Measurements from ENCODE around the gene PEDS1. TPM values are rescaled to one million over a fixed set of nuclear protein-coding genes. Genes with fewer than 3 reads are reported as not detected.
A peak's percentile ranks its signal among the peaks of the same experiment; 100 is the strongest.
"Not testable (repeated sequence)": the region's sequence is repeated elsewhere in the genome, so short reads cannot be mapped to it uniquely, and the experiment has no call there.

The PEDS1 gene
- total RNA-seq, 1 donor from 2014 or later = 28.6 TPM

DNA sequence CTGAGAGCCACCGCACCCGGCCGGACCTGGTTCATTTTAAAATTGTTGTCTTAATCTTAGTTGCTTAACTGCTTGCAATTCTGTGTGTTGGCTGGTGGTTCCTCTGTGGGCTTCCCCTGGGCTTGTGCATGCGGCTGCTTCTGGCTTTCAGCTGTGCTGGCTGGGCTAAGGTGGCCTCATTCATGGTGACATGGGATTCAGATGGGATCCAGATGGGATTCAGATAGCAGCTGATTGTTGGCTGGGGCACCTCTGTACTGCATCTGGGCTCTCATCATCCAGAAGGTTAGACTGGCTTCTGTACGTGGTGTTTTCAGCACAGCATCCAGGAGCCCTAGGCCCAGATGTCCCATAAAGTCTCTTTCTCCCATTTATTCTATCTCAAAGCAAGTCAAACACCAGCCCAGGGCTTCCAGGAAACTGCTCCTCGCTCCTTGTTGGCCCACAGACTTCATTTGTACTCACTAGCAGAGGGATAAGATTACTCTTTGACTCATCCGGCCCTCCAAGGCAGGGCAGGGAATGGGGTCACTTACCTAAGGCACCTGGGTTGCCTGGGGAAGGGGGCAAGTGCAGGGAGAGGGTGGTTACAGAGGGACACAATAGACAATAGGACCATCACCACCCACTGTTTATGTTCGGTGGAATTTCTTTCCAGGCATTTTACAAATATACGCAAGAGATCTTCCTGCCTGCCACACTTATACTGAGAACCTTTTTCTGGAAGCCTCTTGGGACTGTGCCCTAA, 10.2 kb upstream of the PEDS1 start:
- DNase-seq (ENCODE audit: low spot score) = no peak

DNA sequence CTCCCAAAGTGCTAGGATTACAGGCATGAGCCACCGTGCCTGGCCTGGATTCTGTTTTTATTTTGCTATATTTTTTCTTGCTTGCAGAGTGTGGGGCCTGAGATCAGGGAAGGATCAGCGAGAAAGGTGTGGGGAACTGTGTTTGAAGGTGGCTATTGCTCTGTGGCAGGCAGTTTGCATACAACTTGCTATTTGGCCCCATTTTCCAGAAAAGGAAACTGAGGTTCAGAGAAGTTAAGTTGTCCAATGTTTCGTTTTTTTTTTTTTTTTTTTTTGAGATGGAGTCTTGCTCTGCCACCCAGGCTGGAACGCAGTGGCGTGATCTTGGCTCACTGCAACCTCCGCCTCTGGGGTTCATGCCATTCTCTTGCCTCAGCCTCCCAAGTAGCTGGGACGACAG, 8.0 kb upstream of the PEDS1 start:
- not testable (repeated sequence) for DNase-seq (ENCODE audit: low spot score)

DNA sequence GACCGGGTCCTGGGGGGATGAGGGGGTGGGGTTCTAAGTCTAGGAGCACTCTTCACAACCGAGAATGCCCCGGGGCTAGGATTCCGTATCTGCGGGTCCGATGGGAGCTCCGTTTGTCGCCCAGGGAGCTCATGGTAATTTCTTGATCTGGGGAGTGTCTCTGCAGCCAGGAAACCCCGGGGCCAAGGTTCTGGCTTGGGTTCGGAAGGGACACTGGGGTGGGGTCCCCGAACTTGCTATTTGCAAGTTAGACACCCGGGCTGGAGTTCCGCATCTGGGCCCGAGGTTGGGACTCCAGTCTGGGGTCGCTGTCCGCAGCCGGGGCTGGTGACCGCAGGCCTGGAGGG, 397 bp downstream of the PEDS1 start:
- DNase-seq (ENCODE audit: low spot score) = no peak

DNA sequence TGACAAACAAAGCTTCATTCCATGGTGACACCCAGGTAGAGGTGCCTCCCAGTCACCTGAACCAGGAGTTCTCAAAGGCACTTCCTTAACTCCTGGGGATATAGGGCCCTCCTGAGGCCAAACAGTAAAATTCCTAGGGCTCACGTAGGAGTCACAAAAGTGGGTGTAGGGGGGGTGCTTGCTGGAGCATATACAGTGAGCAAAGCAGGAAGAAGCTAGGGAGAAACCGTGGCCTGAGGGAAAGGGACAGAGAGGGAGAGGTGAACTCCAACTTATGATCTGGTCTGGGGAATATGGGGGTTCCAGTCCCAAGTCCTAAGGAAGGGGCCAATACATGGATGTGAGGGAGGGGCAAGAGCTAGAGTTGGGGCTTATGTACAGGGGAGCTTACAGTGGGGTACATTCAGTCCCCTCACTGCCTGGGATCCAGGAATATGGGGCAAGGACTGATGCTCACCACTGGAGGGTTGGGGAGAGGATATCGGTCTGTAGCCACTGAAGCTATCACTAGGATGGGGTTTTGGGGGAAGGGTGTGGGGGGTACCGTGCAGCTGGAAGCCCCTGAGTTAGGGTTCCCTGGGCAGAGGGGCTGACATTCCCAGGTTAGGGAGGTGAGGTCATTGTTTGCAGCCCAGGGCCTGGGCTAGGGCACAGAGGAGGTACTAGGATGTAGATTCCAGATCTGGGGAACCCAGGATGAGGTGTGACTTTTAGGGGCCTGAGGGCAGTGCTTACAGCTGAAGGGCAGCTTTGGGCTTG, 950 bp downstream of the PEDS1 start:
- no peak for DNase-seq (ENCODE audit: low spot score)

DNA sequence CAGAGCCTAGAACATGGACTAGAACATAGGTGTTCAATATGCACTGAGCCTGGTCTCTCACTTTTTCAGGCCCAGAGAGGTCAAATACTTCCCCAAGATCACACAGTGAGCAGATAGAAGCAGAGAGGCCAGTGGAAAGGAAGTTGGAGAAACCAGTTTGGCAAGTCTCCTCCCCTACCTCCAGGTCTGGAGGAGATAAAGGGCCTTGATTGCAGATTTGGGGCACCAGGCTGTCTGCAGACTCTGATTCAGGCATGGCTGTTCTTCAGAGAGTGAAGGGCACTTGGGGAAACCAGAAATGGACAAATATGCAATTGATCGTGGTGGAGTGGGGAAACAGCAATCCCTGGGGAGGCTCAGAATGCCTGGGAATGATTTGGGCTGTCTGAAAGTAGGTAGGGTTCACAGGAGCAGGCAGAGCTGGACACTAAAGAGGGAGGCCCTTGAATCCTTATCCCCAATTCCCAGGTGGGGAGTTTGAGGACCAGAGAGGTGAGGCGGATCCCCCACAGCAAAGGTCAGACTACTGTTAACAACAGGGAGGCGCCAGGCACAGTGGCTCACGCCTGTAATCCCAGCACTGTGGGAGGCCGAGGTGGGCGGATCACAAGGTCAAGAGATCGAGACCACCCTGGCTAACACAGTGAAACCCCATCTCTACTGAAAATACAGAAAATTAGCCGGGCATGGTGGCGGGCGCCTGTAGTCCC, 2.3 kb downstream of the PEDS1 start:
- peak; percentile 54 for DNase-seq (ENCODE audit: low spot score)

DNA sequence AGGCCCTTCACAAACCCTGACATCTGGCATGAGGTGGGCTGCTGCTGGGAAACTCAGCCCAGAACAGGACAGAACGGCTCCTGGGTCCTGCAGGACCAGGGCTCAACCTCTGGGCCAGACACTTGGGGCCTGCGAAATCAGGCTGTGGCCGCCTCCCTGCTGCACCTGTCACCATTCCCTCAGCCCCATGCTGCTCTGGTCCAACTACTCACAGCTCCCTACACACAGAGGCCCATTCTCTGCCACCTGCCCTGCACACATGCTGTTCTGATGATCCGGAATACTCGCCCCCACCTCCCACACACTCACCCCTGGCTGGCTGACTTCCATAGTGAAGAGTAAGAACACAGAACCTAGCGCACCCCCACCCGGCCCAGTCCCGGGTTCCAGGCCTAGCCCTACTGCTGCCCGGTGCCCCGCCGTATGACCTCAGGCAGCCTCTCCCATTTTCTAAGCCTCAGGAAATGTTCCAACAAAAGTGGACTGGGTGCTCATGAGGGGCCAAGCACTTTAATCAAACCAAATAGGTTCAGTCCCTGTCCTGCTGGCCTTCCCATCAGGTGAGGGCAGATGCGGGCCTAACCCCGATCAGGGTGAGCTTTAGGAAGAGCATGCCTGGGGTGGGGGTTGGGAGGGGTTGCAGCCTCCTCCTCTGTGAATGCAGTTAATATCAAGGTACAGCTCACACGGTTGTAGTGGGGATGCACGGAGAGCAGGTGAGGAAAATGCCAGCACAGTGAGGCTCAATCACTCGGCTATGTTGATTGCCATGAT, 3.9 kb downstream of the PEDS1 start:
- DNase-seq (ENCODE audit: low spot score) = no peak

DNA sequence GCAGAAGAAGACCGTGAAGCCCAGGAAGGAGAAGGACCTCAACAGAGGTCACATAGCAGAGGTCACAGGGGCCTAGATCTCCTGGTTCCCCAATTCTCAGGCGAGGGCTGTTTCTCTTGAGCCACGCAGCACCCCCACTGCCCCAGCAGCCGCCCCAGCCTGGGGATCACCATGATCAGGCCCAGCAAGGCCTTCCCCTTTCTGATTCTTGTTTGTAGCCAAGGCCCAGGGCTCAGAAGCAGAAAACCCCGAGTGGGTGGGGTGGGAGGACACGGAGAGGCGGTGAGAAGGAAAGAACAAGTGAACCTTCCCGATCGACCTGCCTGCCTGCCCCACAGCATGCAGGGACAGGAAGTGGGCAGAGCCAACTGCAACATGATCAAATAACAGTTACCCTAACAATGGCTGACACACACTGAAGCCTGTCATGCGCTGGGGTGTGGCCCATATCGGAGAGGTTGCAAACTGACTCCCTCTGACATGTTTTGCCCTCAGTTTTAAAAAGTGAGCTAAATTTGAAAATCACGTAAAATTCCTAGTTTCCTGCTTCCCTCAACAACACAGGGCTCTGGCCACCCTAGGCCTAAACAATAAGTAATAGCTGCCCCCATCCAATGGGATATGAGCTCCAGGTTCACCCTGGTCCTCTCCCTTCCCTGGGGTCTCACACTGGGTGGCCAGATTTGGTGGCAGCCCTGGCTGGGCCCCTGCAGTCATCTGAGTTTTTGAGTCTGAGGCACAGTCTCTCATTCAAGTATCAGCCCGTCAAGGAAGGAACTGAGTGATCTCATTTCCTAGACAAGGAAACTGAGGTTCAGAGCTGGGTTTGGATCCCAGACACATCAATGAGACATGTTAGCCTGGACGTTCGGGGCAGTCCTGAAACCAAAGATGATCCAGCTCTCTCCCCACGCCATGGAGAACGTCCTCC, 6.5 kb downstream of the PEDS1 start:
- DNase-seq (ENCODE audit: low spot score) = peak; percentile 62

DNA sequence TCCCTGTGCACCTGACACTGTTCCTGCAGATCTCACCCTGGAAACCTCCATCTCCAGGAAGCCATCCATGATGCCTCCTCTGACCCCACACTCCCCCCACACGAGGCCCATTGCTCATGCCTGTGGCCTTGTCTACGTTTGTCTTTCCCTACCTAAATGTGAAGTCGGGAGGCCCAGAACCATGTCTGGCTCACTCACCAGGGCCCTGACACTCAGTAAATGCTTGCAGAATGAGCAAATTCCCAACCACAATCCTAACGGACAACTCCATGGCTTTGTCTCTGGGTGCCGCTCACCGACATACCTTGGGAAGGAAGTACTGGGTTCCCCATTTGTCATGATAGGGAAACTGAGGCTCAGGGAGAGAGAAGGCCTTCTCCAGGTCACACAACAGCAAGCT, 7.3 kb downstream of the PEDS1 start:
- DNase-seq (ENCODE audit: low spot score) = no peak

DNA sequence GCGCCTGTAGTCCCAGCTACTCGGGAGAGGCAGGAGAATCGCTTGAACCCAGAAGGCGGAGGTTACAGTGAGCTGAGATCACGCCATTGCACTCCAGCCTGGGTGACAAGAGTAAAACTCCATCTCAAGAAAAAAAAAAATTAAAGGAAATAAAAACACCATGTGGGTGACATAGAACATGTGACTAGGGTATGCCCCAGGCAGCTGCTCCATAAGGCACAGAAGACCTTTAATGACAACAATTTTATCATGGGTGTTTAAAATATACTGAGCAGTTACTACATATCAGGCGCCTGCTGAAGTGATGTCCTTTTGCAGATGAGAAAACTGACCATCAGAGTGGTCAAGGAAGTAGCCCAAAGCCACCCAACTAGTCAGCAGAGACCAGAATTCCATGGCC, 8.0 kb downstream of the PEDS1 start:
- no peak for DNase-seq (ENCODE audit: low spot score)

DNA sequence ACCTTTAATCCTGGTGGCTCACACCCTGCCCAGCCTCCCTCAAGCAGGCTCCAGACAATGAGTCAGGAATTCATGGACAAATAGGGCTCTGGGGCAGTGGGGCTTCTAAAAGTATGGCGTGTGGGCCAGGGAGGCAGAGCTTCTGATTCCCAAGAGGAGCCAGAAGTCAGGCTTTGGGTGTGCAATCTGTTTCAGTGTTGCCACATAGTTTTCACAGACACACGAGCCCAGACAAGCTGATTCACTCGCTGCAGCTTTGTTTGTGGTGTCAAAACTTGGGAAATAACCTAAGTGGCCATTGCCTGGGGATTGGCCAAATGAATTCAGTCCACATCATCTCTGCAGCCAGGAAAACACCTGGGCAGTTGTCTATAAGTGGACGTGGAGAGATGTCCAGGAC, 9.2 kb downstream of the PEDS1 start:
- DNase-seq (ENCODE audit: low spot score) = peak; percentile 30

DNA sequence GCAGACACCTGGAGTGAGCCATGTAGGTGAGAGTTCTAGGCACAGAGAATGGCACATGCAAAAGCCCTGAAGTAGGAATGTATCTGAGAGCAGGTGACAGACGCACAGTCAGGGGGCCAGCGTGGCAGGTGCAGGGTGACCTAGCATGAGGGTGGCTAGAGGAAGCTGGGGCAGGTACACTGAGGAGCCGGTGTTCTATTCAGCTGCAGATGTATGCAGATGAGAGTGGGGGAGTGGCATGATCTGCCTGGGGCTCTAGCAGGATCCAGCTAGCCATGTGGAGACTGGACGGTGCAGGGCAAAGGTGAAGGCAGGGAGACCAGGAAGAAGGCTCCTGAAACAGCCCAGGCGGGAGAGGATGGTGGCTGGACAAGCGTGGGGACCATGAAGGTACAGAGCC, 10.7 kb downstream of the PEDS1 start:
- no peak for DNase-seq (ENCODE audit: low spot score)

DNA sequence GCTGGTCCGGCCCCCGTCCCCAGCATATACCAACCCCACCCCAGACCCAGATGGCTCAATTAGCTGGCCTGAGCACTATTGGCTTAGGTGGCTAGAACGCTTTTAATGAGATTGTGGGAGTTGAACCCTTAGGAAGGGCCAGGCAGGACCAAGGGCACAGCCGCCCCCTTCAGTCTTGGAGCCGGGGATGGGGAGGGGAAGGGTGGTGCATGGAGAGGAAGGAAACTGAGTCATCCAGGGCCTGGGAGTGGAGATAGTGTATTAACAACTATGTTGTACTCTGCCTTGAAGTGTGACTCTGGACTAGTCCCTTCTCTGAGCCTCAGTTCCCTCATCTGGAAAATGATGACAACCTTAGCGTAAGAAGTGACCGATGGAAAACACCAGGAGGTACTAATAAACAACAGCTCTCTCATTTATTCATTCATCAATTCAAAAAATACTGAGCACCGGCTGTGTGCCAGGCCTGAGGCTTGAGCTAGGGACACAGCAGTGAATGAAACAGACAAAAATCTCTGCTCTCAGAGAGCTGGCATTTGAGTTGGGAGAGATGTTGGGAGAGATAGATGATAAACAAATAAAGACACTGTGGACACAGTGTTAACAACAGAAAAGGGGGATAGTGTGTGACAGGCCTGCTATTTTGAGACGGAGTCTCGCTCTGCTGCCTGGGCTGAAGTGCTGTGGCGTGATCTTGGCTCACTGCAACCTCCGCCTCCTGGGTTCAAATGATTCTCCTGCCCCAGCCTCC, 11.5 kb downstream of the PEDS1 start:
- no peak for DNase-seq (ENCODE audit: low spot score)

DNA sequence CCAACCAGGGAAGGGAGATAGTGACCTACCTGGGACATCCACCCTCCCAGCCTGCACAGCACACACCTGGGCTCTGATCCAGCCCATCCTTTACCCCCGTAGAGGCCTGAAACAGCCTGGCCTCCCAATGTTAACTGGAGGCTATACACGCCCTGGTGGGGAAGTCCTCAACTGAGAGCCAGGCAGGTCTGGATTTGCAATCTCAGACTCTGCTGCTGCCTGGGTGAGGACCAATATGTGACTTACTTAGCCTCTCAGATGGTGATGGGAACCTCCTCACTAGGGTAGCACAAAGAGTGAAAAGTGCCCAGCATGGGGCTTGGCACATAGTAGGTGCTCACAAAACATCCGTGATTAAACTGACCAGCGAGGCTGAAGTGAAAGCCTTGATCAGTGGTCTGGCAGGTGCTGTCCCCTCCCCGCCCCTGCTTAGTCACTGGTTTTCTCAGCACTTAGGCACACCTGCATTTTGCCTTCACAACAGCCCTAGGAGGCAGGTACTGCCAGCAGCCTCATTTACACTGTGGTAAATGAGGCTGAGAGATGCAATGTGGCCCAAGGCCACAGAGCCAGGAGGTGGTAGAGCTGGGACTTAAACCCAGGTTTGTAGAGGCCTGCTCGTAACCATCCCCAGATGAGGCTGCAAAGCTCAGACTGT, 12.4 kb downstream of the PEDS1 start:
- DNase-seq (ENCODE audit: low spot score) = no peak

DNA sequence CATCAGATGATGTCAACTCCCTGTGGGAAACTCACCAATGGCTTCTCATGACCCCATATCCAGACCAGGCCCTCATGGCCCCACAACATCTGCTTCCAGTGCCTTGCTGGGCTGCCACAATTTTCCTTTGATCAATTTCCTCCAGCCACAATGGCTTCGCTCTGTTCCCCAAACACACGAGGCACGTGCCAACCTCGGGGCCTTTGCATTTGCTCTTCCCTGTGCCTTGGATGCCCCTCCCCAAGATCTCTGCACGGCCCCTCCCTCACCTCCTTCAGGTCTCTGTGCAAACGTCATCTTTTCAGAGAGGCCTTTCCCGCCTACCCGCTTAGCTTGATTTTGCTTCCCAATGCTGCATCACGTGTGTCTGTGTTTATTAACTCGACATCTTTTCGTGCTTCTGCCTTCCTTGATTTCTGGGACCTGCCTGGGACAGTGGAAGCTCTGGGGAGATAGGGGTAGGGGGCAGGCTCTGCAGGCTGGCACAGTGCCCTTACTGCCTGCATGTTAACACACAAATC, 13.1 kb downstream of the PEDS1 start:
- no peak for DNase-seq (ENCODE audit: low spot score)

DNA sequence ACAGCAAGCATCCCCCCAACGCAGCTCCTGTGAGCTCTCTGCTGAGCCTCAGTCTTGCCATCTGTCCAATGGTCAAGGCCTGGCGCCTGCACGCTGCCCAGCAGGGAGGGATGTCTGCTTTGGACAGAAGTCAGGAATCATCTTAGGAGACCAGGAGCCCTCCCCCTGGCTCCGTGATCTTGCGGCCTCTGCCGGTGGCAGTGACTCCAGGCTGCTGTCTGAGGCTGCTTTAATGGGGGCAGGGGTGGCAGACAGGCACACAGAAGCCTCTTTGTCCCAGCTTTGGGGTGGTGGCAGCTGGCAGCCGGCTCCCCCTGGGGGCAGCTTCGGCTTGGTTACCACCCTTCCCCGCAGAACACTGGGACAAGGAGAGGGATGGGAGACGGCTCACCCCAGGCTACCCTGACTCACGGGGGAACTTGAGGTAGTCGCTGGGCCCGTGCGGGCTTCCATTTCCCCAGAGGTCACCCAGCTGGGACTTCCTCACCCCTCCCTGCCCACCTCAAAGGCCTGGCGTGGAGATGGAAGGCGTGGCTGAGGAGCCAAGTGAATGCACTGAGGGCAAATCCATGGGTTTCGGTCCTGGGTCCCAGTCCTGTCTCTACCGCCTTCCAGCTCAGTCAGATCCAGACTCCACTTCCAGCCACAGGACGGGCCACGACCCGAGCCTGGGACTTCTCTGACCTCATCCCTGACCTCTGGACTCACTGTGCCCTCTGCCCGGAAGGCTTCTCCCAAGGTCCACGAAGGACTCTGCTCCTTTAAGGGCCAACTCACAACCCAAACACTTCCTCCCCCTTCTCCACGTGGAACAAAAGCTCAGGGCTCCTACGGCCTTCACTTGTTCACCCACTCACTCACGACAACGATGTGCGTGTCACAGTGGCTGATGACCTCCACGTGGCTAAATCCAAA, 14.8 kb downstream of the PEDS1 start:
- no peak for DNase-seq (ENCODE audit: low spot score)

DNA sequence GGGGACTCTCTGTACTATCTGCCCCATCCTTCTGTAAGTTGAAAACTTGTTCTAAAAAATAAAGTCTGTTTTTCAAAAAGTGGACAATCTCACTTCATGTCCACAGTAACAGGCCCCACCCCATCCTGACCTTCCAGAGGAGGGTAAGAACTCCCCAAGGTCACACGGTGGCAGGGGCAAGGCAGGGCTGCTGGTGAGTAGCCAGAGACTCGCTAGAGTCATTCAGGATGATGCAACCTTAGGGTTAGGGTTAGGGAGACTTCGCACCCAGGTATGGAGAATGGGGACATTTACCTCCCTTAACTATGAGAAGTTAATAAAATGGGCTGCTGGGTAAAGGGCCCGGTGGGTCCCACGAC, 15.4 kb downstream of the PEDS1 start:
- no peak for DNase-seq (ENCODE audit: low spot score)

DNA sequence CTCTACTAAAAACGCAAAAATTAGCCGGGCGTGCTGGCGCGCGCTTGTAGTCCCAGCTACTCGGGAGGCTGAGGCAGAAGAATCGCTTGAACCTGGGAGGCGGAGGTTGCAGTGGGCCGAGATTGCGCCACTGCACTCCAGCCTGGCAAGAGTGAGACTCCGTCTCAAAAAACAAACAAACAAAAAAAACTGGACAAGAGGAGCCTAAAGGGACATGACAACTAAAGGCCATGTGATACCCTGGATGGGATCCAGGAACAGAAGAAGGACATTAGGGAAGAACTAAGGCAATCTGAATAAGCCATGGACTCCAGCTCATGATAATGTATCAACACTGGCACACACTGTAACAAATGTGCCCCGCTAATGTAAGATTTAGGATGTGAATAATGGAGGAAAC, 15.8 kb downstream of the PEDS1 start:
- not testable (repeated sequence) for DNase-seq (ENCODE audit: low spot score)

DNA sequence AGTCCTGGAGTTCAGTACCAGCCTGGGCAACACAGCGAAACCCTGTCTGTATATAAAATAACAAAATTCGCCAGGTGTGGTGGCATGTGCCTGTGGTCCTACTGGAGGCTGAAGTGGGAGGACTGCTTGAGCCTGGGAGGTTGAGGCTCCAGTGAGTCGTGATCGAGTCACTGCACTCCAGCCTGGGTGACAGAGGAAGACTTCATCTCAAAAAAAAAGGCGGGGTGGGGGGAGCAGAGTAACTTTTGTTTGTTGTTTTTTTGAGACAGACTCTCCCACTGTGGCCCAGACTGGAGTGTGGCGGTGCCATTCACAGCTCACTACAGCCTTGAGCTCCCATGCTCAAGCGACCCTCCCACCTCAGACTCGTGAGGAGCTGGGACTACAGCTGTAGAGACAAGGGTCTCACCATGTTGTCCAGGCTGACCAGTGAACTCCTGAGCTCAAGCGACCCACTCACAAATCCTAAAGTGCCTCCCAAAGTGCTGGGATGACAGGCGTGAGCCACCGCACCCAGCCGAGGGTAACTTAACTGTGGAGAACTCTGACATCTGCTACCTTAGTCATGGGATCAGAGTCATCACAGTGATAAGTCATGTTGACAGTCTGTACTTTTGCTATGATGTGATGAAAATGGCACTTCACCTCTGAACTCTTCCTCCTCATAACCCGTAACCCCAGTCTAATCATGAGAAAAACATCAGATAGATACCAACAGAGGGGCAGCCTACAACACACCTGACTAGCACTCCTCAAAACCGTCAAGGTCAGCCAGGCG, 16.5 kb downstream of the PEDS1 start:
- DNase-seq (ENCODE audit: low spot score) = no peak
